Loucy (cell line): ENCODE data around the gene NUB1.

Source experiments
- CTCF ChIP-seq: fragments of 200-600 bp; sonication (generic); conservative IDR thresholded peaks from 2 replicates; pipeline ENCODE4 v1.5.1; 2014; ENCODE audit warnings: mild to moderate bottlenecking, antibody characterized with exemption, low read length
- EZH2phosphoT487 ChIP-seq: fragments of 200-600 bp; IDR thresholded peaks from 2 replicates; pipeline ENCODE4 v1.6.1; 2018; ENCODE audit warnings: antibody characterized with exemption, mild to moderate bottlenecking, moderate library complexity, borderline replicate concordance

DNA sequence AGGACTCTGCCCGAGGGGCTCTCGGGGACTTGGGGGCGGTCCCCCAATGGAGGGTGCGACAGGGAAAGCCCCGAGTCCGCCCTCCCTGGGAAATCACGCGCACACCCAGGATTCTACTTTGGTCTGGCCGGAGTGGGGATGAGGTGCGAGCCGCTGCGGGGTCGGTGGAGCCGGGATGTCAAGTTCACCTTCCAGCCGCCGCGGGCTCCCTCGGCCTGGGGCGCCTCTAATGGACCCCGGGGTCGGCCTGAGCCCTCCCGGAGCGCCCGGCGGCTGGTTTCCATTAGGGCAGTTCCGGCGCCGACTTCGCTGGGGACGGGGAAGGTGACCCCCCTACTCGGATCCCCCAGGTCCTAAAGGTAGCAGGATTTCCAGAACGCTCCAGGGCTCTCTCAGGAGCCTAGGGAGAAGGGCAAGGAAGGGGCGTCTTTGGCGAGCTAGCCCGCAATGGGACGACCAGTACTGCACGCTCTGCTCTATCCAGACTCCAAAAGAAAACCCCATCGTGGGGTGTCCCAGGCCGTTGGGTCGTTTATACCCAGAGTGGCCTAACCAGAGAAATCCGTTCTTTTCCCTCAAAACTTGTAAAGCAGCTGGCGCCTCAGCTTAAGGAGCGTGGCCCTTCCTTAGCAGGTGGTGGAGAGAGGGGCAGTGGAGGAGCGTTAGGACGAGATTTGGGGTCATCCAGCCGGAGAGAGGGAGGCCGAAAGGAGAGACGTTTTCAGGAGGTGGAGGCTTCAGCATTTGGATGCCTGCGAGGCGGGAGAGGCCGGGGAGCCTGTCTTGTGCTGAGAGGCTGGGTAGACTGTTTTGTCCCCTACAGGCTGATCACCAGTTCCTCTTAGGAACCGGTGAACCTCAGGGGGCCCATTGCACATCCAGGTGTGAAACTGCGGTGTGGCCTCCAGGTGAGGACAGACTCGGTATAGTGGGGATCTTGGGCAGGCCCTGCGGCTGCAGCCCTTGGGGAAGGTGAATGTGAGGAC, 69.1 kb downstream of the NUB1 start:
- no peak for TF ChIP-seq CTCF
- TF ChIP-seq EZH2phosphoT487 = no peak
